Suprapubic skin (tissue), 4 donors: ENCODE data around the gene TMEM161B. TPM values are rescaled to one million over a fixed set of nuclear protein-coding genes. Genes with fewer than 3 reads are reported as not detected.
"Not testable (repeated sequence)": the region's sequence is repeated elsewhere in the genome, so short reads cannot be mapped to it uniquely, and the experiment has no call there.

Source experiments
- DNase-seq, 2 donors: peaks; one replicate each; pipeline ENCODE4 v3.0.0-alpha.2; 2019; ENCODE audit warnings: low spot score in 2 of 2
- H3K27ac ChIP-seq: fragments of 200-600 bp; sonication (generic); one replicate; pipeline ENCODE4 v1.5.1; 2019
- H3K27me3 ChIP-seq: fragments of 200-600 bp; sonication (generic); one replicate; pipeline ENCODE4 v1.5.1; 2019
- H3K36me3 ChIP-seq: fragments of 200-600 bp; sonication (generic); one replicate; pipeline ENCODE4 v1.5.1; 2019
- H3K4me1 ChIP-seq: fragments of 200-600 bp; sonication (generic); one replicate; pipeline ENCODE4 v1.5.1; 2019
- H3K4me3 ChIP-seq: fragments of 200-600 bp; sonication (generic); one replicate; pipeline ENCODE4 v1.5.1; 2019; ENCODE audit warnings: mild to moderate bottlenecking
- H3K9me3 ChIP-seq: fragments of 200-600 bp; sonication (generic); one replicate; pipeline ENCODE4 v1.5.1; 2019
- EP300 ChIP-seq: sonication (generic); formaldehyde crosslinking; IDR thresholded peaks from one replicate; pipeline ENCODE4 v1.6.1; 2017; ENCODE audit warnings: antibody characterized with exemption
- POLR2A ChIP-seq, 2 donors: fragments of 450-650 bp; IDR thresholded peaks; one replicate each; pipeline ENCODE4 v1.6.1; 2017; ENCODE audit warnings: antibody characterized with exemption in 2 of 2, mild to moderate bottlenecking in 2 of 2, moderate library complexity in 2 of 2
- POLR2AphosphoS5 ChIP-seq, 3 donors: sonication (generic); formaldehyde crosslinking; IDR thresholded peaks; one replicate each; pipeline ENCODE4 v1.6.1; 2017; ENCODE audit warnings: antibody characterized with exemption in 3 of 3
- WGBS: methylation state at CpG from one replicate; pipeline ENCODE4 v1.1.5; 2018; 5-methylcytosine and 5-hydroxymethylcytosine counted together
- total RNA-seq, 4 donors: library from RNA; depleted of rRNA; stranded (reverse); fragments of >200 nt; gene quantifications; one replicate each; pipeline ENCODE4 v1.1.0, GENCODE V29; 2016
- TF ChIP-seq, protein P1 (sequence below), 2 donors: fragments of 200-600 bp in 1 of 2; fragments of 450-650 bp in 1 of 2; sonication (generic) in 1 of 2; IDR thresholded peaks; one replicate each; pipeline ENCODE4 v1.5.1; 2016 to 2019; ENCODE audit warnings: antibody characterized with exemption in 2 of 2, mild to moderate bottlenecking in 1 of 2, moderate library complexity in 1 of 2

TMEM161B gene
- total RNA-seq, 4 donors from 2014 or later: 11.1 to 22.1 (median 14.1) TPM

DNA sequence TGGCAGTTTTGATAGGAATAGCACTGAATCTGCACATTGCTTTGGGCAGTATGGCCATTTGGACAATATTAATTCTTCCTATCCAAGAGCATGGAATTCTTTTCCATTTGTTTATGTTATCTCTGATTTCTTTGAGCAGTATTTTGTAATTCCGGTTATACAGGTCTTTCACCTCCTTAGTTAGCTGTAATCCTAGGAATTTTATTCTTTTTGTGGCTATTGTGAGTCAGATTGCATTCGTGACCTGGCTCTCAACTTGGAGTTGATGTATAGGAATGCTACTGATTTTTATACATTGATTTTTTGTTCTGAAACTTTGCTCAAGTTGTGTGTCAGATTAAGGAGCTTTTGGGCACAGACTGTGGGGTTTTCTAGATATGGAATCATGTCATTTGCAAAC is 24.0 kb downstream of the TMEM161B start:
- H3K36me3 ChIP-seq: no peaks in the 10 kb centered on the region
- no peaks in the 10 kb centered on the region for H3K4me1 ChIP-seq
- TF ChIP-seq, protein P1, sequence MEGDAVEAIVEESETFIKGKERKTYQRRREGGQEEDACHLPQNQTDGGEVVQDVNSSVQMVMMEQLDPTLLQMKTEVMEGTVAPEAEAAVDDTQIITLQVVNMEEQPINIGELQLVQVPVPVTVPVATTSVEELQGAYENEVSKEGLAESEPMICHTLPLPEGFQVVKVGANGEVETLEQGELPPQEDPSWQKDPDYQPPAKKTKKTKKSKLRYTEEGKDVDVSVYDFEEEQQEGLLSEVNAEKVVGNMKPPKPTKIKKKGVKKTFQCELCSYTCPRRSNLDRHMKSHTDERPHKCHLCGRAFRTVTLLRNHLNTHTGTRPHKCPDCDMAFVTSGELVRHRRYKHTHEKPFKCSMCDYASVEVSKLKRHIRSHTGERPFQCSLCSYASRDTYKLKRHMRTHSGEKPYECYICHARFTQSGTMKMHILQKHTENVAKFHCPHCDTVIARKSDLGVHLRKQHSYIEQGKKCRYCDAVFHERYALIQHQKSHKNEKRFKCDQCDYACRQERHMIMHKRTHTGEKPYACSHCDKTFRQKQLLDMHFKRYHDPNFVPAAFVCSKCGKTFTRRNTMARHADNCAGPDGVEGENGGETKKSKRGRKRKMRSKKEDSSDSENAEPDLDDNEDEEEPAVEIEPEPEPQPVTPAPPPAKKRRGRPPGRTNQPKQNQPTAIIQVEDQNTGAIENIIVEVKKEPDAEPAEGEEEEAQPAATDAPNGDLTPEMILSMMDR (IDR thresholded peaks at IDR 0.05): no peak
- TF ChIP-seq POLR2AphosphoS5 (IDR thresholded peaks at IDR 0.05) (no peak), POLR2A (IDR thresholded peaks at IDR 0.05) (no peak), EP300 (no peak)
- no peak overlapping the region for H3K27ac ChIP-seq
- H3K27me3 ChIP-seq: no peaks in the 10 kb centered on the region
- no peaks in the 10 kb centered on the region for H3K9me3 ChIP-seq
- 79% methylated on average over 2 of the region's 2 CpGs for WGBS
- no peak overlapping the region for H3K4me3 ChIP-seq
- no peak for DNase-seq

- not testable (repeated sequence) for DNase-seq, H3K4me3 ChIP-seq, H3K27me3 ChIP-seq, H3K4me1 ChIP-seq, H3K36me3 ChIP-seq, H3K9me3 ChIP-seq, H3K27ac ChIP-seq
- WGBS: 69% methylated on average over 2 of the region's 2 CpGs
Observed at GRCh38 chr5:88243493-88243892, 25.2 kb downstream of the TMEM161B start.

GRCh38 chr5:88238732-88239131 is 29.9 kb downstream of the TMEM161B start:
- WGBS: 96% methylated on average over 4 of the region's 4 CpGs
- no peak overlapping the region for H3K4me3 ChIP-seq
- no peak overlapping the region for H3K27ac ChIP-seq
- TF ChIP-seq, protein P1 (IDR thresholded peaks at IDR 0.05): no peak
- TF ChIP-seq POLR2AphosphoS5 (IDR thresholded peaks at IDR 0.05) (no peak), EP300 (no peak), POLR2A (IDR thresholded peaks at IDR 0.05) (no peak)
- H3K9me3 ChIP-seq: no peaks in the 10 kb centered on the region
- H3K4me1 ChIP-seq: no peaks in the 10 kb centered on the region
- no peaks in the 10 kb centered on the region for H3K27me3 ChIP-seq
- no peak for DNase-seq
- peaks cover 12% of the 10 kb centered on the region for H3K36me3 ChIP-seq

- Histone ChIP-seq H3K4me3 (no peak overlapping the region), H3K9me3 (no peaks in the 10 kb centered on the region), H3K4me1 (no peaks in the 10 kb centered on the region), H3K36me3 (peaks cover 14% of the 10 kb centered on the region), H3K27ac (no peak overlapping the region), H3K27me3 (no peaks in the 10 kb centered on the region)
- TF ChIP-seq POLR2A (IDR thresholded peaks at IDR 0.05) (no peak), POLR2AphosphoS5 (IDR thresholded peaks at IDR 0.05) (no peak), EP300 (no peak)
- TF ChIP-seq, protein P1 (IDR thresholded peaks at IDR 0.05): no peak
- 95% methylated on average over 1 of the region's 1 CpG for WGBS
- DNase-seq: no peak
Observed at GRCh38 chr5:88236866-88237642, 31.6 kb downstream of the TMEM161B start.

DNA sequence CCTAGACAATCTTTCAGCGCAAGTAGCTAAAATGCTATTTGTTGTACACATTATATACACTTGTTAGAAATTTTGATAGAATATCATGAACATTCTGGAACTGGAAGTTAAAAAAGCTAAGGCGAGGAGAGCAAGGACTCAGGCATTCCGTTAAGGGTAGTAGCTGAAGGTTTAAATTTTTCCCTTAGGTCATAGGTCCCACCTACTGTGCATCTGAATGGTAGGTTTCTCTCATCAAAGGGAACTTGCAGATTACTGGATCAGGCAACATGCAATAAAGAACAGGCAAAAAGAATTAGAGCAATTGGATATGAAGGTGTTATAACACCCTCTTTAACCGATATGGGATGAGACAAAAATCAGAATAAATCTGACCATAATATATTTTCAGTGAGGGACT is 32.8 kb downstream of the TMEM161B start:
- WGBS: 87% methylated on average over 4 of the region's 4 CpGs
- no peak for TF ChIP-seq POLR2A (IDR thresholded peaks at IDR 0.05)
- TF ChIP-seq, protein P1 (IDR thresholded peaks at IDR 0.05): no peak
- TF ChIP-seq POLR2AphosphoS5 (IDR thresholded peaks at IDR 0.05): no peak
- no peak for TF ChIP-seq EP300
- no peak for DNase-seq
- no peaks in the 10 kb centered on the region for H3K9me3 ChIP-seq
- no peak overlapping the region for H3K4me3 ChIP-seq
- H3K36me3 ChIP-seq: peaks cover 14% of the 10 kb centered on the region
- H3K27me3 ChIP-seq: no peaks in the 10 kb centered on the region
- no peak overlapping the region for H3K27ac ChIP-seq
- H3K4me1 ChIP-seq: no peaks in the 10 kb centered on the region
